GM23338 (cell line): ENCODE results near the gene NCKAP5. TPM values are rescaled to one million over a fixed set of nuclear protein-coding genes. Genes with fewer than 3 reads are reported as not detected.

ENCODE experiments used
- ATAC-seq: fragments of 200-7000 bp; cut with Tn5 transposase; 3 replicates; pipeline ENCODE4 v1.9.1; 2020
- DNase-seq: peaks from one replicate; pipeline ENCODE4 v3.0.0-alpha.2; 2015; ENCODE audit warnings: low spot score
- H2AFZ ChIP-seq: fragments of 200-600 bp; sonication (generic); 2 replicates; pipeline ENCODE4 v1.8.0; 2016; ENCODE audit warnings: antibody characterized with exemption, mild to moderate bottlenecking, moderate library complexity
- H3F3A ChIP-seq: fragments of 200-600 bp; sonication (generic); replicated peaks from 2 replicates; pipeline ENCODE4 v1.8.0; 2017; ENCODE audit warnings: antibody characterized with exemption, mixed run types, low read depth
- H3K27ac ChIP-seq: fragments of 200-600 bp; sonication (generic); 2 replicates; pipeline ENCODE4 v1.6.1; 2016; ENCODE audit warnings: low read depth
- H3K27me3 ChIP-seq: fragments of 200-600 bp; sonication (generic); 2 replicates; pipeline ENCODE4 v1.8.0; 2016; ENCODE audit warnings: mild to moderate bottlenecking, mixed run types, moderate library complexity; ENCODE audit not compliant: insufficient read depth
- H3K36me3 ChIP-seq: fragments of 200-600 bp; sonication (generic); 2 replicates; pipeline ENCODE4 v1.8.0; 2016; ENCODE audit warnings: mild to moderate bottlenecking; ENCODE audit not compliant: insufficient read depth
- H3K4me1 ChIP-seq: fragments of 200-600 bp; sonication (generic); 2 replicates; pipeline ENCODE4 v1.8.0; 2016; ENCODE audit warnings: mild to moderate bottlenecking, moderate library complexity; ENCODE audit not compliant: insufficient read depth
- H3K4me2 ChIP-seq: fragments of 200-600 bp; sonication (generic); 2 replicates; pipeline ENCODE4 v1.7.1; 2017; ENCODE audit warnings: mixed run types
- H3K4me3 ChIP-seq: fragments of 200-600 bp; sonication (generic); 2 replicates; pipeline ENCODE4 v1.6.1; 2016; ENCODE audit warnings: mixed run types
- H3K79me2 ChIP-seq: fragments of 200-600 bp; sonication (generic); replicated peaks from 2 replicates; pipeline ENCODE4 v1.8.0; 2017; ENCODE audit warnings: mild to moderate bottlenecking; ENCODE audit not compliant: insufficient read depth
- H3K9me2 ChIP-seq: fragments of 200-600 bp; sonication (generic); 2 replicates; pipeline ENCODE4 v1.8.0; 2017; ENCODE audit not compliant: insufficient read depth
- H4K20me1 ChIP-seq: fragments of 200-600 bp; sonication (generic); replicated peaks from 2 replicates; pipeline ENCODE4 v1.8.0; 2017; ENCODE audit warnings: mild to moderate bottlenecking; ENCODE audit not compliant: insufficient read depth
- H3K27ac Mint-ChIP-seq: 2 replicates; pipeline ENCODE4 v1.8.0; 2020; ENCODE audit warnings: inconsistent platforms, mild to moderate bottlenecking, moderate library complexity, mixed read lengths
- H3K27me3 Mint-ChIP-seq: 3 replicates; pipeline ENCODE4 v1.8.0; 2022; ENCODE audit warnings: low read depth, mild to moderate bottlenecking, moderate library complexity, mixed read lengths, inconsistent platforms; ENCODE audit not compliant: insufficient read depth, poor library complexity
- H3K36me3 Mint-ChIP-seq: 3 replicates; pipeline ENCODE4 v1.8.0; 2021; ENCODE audit warnings: low read depth, mild to moderate bottlenecking, inconsistent platforms, moderate library complexity, mixed read lengths
- H3K4me1 Mint-ChIP-seq: 3 replicates; pipeline ENCODE4 v1.8.0; 2020; ENCODE audit warnings: mild to moderate bottlenecking, inconsistent platforms, mixed read lengths
- H3K4me3 Mint-ChIP-seq: 3 replicates; pipeline ENCODE4 v1.8.0; 2021; ENCODE audit warnings: moderate library complexity, mild to moderate bottlenecking, inconsistent platforms, mixed read lengths
- H3K9me3 Mint-ChIP-seq: 3 replicates; pipeline ENCODE4 v1.8.0; 2020; ENCODE audit warnings: moderate library complexity, mild to moderate bottlenecking, inconsistent platforms, mixed read lengths
- CREB1 ChIP-seq: fragments of 250-450 bp; sonication (Bioruptor Pico); IDR thresholded peaks from 2 replicates; pipeline ENCODE4 v1.5.0; 2020; ENCODE audit warnings: low read depth, mild to moderate bottlenecking, moderate library complexity
- EZH2 ChIP-seq: fragments of 200-600 bp; sonication (generic); IDR thresholded peaks from one replicate; pipeline ENCODE4 v1.8.0; 2017; ENCODE audit warnings: antibody characterized with exemption, mild to moderate bottlenecking, low read depth; ENCODE audit not compliant: unreplicated experiment
- EZH2phosphoT487 ChIP-seq: fragments of 200-600 bp; sonication (generic); IDR thresholded peaks from one replicate; pipeline ENCODE4 v1.8.1; 2018; ENCODE audit warnings: antibody characterized with exemption; ENCODE audit not compliant: unreplicated experiment
- JUNB ChIP-seq: IDR thresholded peaks from one replicate; pipeline ENCODE4 v1.6.1; 2016; ENCODE audit warnings: antibody characterized with exemption; ENCODE audit not compliant: unreplicated experiment
- NANOG ChIP-seq: IDR thresholded peaks from 2 replicates; pipeline ENCODE4 v1.6.1; 2016; ENCODE audit warnings: antibody characterized with exemption, borderline replicate concordance
- POLR2AphosphoS5 ChIP-seq: IDR thresholded peaks from 2 replicates; pipeline ENCODE4 v1.6.1; 2016; ENCODE audit warnings: antibody characterized with exemption, low read depth
- STAT1 ChIP-seq: IDR thresholded peaks from one replicate; pipeline ENCODE4 v1.6.1; 2016; ENCODE audit warnings: antibody characterized with exemption; ENCODE audit not compliant: unreplicated experiment
- ZNF114 ChIP-seq: fragments of 250-450 bp; sonication (Bioruptor Pico); IDR thresholded peaks from 2 replicates; pipeline ENCODE4 v1.5.0; 2020; ENCODE audit warnings: mild to moderate bottlenecking, moderate library complexity
- ZNF331 ChIP-seq: fragments of 250-450 bp; sonication (Bioruptor Pico); IDR thresholded peaks from 2 replicates; pipeline ENCODE4 v1.5.0; 2020; ENCODE audit warnings: low read depth, mild to moderate bottlenecking, moderate library complexity
- polyA plus RNA-seq: library from polyadenylated mRNA; unstranded; fragments of >200 nt; fragmentation: Nextera tagmentation; extraction: Ambion mirVana; gene quantifications from 2 replicates; pipeline ENCODE4 v1.2.1, GENCODE V29; 2016
- total RNA-seq: library from RNA; depleted of rRNA; stranded (reverse); fragments of >200 nt; shearing (Covaris generic); gene quantifications from 2 replicates; pipeline ENCODE4 v1.2.3, GENCODE V29; 2014
- TF ChIP-seq, protein P1 (sequence below): IDR thresholded peaks from 2 replicates; pipeline ENCODE4 v1.6.1; 2016; ENCODE audit warnings: antibody characterized with exemption
- TF ChIP-seq, protein P2 (sequence below), 2 experiments: fragments of 200-600 bp in 1 of 2; sonication (generic) in 1 of 2; conservative IDR thresholded peaks; 2 replicates each; pipeline versions ENCODE4 v1.5.1 to v1.6.1; 2016 to 2017; ENCODE audit warnings: antibody characterized with exemption in 2 of 2, low read depth in 2 of 2, mild to moderate bottlenecking in 2 of 2, moderate library complexity in 1 of 2
- TF ChIP-seq, protein P3 (sequence below): IDR thresholded peaks from one replicate; pipeline ENCODE4 v1.6.1; 2018; ENCODE audit warnings: antibody characterized with exemption; ENCODE audit not compliant: unreplicated experiment
- TF ChIP-seq, protein P4 (sequence below): fragments of 250-450 bp; sonication (Bioruptor Pico); IDR thresholded peaks from 2 replicates; pipeline ENCODE4 v1.5.0; 2020; ENCODE audit warnings: mild to moderate bottlenecking, moderate library complexity

Gene NCKAP5
- total and polyA plus RNA-seq, 2 experiments from 2014 or later: 0.34 to 0.73 TPM

DNA sequence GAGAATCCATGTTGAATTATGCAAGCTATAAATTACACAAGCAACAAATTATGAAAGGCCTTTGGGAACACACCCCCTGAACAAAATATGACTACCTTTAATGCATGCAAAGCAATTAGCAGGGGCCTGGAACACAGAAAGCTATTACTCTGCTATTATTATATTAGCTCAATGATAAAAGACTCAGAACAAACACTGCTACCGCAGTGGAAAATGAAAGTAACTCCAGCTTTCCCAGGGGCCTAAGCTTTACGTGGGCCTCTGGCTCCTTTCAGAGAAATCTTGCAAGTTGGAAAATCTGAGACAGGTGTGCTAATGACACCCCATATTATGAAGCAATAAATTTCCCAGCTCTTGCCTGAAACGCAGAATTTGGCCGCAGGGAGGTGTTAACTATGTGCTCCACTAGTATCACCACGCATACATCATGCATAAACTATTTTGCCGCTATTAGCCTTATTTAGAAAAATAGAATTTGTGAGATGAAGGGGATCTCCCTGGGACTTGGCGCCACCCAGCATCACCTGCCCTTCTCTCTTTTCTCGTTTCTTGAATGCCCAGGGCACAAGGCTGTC, 576.7 kb downstream of the NCKAP5 start:
- Histone ChIP-seq H2AFZ (no peak overlapping the region), H3K4me1 (no peaks in the 10 kb centered on the region), H3F3A (no peaks in the 10 kb centered on the region), H3K27ac (no peak overlapping the region), H3K4me2 (no peak overlapping the region), H4K20me1 (no peaks in the 10 kb centered on the region), H3K9me2 (no peaks in the 10 kb centered on the region), H3K36me3 (no peaks in the 10 kb centered on the region), H3K79me2 (no peaks in the 10 kb centered on the region), H3K4me3 (no peak overlapping the region), H3K27me3 (no peaks in the 10 kb centered on the region)
- no peaks in the 10 kb centered on the region for H3K4me1 Mint-ChIP-seq
- DNase-seq (no peak), ATAC-seq (no peak)
- H3K4me3 Mint-ChIP-seq: no peak overlapping the region
- H3K9me3 Mint-ChIP-seq: no peaks in the 10 kb centered on the region
- no peak overlapping the region for H3K27ac Mint-ChIP-seq
- peaks cover 2% of the 10 kb centered on the region for H3K27me3 Mint-ChIP-seq
- TF ChIP-seq JUNB (no peak), EZH2phosphoT487 (no peak), STAT1 (no peak), CREB1 (CRISPR knock-in tag) (no peak), ZNF114 (CRISPR knock-in tag) (no peak), POLR2AphosphoS5 (no peak), ZNF331 (no peak), NANOG (no peak), EZH2 (no peak)
- TF ChIP-seq, protein P1, sequence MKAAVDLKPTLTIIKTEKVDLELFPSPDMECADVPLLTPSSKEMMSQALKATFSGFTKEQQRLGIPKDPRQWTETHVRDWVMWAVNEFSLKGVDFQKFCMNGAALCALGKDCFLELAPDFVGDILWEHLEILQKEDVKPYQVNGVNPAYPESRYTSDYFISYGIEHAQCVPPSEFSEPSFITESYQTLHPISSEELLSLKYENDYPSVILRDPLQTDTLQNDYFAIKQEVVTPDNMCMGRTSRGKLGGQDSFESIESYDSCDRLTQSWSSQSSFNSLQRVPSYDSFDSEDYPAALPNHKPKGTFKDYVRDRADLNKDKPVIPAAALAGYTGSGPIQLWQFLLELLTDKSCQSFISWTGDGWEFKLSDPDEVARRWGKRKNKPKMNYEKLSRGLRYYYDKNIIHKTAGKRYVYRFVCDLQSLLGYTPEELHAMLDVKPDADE: no peak
- TF ChIP-seq, protein P2, sequence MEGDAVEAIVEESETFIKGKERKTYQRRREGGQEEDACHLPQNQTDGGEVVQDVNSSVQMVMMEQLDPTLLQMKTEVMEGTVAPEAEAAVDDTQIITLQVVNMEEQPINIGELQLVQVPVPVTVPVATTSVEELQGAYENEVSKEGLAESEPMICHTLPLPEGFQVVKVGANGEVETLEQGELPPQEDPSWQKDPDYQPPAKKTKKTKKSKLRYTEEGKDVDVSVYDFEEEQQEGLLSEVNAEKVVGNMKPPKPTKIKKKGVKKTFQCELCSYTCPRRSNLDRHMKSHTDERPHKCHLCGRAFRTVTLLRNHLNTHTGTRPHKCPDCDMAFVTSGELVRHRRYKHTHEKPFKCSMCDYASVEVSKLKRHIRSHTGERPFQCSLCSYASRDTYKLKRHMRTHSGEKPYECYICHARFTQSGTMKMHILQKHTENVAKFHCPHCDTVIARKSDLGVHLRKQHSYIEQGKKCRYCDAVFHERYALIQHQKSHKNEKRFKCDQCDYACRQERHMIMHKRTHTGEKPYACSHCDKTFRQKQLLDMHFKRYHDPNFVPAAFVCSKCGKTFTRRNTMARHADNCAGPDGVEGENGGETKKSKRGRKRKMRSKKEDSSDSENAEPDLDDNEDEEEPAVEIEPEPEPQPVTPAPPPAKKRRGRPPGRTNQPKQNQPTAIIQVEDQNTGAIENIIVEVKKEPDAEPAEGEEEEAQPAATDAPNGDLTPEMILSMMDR (conservative IDR thresholded peaks at IDR 0.05; ENCODE audit: low read depth in 2 of 2): no peak
- TF ChIP-seq, protein P3, sequence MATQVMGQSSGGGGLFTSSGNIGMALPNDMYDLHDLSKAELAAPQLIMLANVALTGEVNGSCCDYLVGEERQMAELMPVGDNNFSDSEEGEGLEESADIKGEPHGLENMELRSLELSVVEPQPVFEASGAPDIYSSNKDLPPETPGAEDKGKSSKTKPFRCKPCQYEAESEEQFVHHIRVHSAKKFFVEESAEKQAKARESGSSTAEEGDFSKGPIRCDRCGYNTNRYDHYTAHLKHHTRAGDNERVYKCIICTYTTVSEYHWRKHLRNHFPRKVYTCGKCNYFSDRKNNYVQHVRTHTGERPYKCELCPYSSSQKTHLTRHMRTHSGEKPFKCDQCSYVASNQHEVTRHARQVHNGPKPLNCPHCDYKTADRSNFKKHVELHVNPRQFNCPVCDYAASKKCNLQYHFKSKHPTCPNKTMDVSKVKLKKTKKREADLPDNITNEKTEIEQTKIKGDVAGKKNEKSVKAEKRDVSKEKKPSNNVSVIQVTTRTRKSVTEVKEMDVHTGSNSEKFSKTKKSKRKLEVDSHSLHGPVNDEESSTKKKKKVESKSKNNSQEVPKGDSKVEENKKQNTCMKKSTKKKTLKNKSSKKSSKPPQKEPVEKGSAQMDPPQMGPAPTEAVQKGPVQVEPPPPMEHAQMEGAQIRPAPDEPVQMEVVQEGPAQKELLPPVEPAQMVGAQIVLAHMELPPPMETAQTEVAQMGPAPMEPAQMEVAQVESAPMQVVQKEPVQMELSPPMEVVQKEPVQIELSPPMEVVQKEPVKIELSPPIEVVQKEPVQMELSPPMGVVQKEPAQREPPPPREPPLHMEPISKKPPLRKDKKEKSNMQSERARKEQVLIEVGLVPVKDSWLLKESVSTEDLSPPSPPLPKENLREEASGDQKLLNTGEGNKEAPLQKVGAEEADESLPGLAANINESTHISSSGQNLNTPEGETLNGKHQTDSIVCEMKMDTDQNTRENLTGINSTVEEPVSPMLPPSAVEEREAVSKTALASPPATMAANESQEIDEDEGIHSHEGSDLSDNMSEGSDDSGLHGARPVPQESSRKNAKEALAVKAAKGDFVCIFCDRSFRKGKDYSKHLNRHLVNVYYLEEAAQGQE: no peak
- TF ChIP-seq, protein P4, sequence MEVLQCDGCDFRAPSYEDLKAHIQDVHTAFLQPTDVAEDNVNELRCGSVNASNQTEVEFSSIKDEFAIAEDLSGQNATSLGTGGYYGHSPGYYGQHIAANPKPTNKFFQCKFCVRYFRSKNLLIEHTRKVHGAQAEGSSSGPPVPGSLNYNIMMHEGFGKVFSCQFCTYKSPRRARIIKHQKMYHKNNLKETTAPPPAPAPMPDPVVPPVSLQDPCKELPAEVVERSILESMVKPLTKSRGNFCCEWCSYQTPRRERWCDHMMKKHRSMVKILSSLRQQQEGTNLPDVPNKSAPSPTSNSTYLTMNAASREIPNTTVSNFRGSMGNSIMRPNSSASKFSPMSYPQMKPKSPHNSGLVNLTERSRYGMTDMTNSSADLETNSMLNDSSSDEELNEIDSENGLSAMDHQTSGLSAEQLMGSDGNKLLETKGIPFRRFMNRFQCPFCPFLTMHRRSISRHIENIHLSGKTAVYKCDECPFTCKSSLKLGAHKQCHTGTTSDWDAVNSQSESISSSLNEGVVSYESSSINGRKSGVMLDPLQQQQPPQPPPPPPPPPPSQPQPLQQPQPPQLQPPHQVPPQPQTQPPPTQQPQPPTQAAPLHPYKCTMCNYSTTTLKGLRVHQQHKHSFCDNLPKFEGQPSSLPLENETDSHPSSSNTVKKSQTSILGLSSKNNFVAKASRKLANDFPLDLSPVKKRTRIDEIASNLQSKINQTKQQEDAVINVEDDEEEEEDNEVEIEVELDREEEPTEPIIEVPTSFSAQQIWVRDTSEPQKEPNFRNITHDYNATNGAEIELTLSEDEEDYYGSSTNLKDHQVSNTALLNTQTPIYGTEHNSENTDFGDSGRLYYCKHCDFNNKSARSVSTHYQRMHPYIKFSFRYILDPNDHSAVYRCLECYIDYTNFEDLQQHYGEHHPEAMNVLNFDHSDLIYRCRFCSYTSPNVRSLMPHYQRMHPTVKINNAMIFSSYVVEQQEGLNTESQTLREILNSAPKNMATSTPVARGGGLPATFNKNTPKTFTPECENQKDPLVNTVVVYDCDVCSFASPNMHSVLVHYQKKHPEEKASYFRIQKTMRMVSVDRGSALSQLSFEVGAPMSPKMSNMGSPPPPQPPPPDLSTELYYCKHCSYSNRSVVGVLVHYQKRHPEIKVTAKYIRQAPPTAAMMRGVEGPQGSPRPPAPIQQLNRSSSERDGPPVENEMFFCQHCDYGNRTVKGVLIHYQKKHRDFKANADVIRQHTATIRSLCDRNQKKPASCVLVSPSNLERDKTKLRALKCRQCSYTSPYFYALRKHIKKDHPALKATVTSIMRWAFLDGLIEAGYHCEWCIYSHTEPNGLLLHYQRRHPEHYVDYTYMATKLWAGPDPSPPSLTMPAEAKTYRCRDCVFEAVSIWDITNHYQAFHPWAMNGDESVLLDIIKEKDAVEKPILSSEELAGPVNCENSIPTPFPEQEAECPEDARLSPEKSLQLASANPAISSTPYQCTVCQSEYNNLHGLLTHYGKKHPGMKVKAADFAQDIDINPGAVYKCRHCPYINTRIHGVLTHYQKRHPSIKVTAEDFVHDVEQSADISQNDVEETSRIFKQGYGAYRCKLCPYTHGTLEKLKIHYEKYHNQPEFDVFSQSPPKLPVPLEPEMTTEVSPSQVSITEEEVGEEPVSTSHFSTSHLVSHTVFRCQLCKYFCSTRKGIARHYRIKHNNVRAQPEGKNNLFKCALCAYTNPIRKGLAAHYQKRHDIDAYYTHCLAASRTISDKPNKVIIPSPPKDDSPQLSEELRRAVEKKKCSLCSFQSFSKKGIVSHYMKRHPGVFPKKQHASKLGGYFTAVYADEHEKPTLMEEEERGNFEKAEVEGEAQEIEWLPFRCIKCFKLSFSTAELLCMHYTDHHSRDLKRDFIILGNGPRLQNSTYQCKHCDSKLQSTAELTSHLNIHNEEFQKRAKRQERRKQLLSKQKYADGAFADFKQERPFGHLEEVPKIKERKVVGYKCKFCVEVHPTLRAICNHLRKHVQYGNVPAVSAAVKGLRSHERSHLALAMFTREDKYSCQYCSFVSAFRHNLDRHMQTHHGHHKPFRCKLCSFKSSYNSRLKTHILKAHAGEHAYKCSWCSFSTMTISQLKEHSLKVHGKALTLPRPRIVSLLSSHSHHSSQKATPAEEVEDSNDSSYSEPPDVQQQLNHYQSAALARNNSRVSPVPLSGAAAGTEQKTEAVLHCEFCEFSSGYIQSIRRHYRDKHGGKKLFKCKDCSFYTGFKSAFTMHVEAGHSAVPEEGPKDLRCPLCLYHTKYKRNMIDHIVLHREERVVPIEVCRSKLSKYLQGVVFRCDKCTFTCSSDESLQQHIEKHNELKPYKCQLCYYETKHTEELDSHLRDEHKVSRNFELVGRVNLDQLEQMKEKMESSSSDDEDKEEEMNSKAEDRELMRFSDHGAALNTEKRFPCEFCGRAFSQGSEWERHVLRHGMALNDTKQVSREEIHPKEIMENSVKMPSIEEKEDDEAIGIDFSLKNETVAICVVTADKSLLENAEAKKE (CRISPR knock-in tag): no peak
- no peaks in the 10 kb centered on the region for H3K36me3 Mint-ChIP-seq
